KG1 (cell line): ENCODE data around the gene OPN4.

ENCODE experiments used
- DNase-seq: peaks from one replicate; lab custom pipeline; 2025; lab: John Stamatoyannopoulos, UW

Gene OPN4

DNA sequence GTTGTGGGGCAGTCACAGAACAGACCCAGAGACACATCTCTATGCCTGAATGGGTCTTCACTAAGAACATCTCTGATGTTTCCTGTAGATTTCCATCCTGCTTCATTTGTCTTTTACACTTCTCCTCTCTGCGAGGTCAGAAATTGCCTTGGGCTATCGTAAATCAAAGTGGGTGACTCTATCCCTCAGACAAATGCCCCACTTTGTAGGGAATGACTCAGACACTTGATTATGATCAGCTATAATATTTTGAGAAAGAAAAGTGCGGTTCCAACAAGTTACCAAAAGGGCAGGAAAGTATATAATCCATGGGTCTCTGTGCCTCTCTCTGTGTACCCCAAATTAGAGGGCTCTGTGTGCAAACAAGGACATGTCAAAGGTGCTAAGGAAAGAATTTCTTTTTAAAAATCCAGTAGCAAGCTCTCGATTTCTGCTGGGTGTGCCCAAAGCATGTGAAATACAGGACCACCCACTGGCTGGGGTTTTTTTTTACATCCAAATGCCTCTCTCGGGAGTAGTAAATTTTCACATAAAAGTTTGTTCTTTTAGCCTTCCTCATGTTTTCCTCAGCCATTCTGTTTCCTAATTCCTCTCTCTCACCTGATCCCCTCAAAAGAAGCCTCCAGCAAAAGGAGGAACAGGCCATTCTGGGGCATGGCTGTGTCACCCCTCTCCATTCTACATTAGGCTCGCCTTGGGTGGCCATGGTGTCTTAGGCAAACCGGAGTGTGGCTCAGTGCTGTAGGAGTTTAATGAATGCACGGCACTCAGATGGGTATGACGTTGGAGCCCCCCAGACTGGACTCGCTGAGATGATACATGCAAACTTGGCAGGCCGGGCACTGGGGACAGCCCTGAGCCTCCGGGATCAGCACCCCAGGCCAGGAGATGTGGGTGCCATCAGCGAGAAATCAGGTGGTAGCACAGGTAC, 6.3 kb upstream of the OPN4 start:
- DNase-seq, result no peak

DNA sequence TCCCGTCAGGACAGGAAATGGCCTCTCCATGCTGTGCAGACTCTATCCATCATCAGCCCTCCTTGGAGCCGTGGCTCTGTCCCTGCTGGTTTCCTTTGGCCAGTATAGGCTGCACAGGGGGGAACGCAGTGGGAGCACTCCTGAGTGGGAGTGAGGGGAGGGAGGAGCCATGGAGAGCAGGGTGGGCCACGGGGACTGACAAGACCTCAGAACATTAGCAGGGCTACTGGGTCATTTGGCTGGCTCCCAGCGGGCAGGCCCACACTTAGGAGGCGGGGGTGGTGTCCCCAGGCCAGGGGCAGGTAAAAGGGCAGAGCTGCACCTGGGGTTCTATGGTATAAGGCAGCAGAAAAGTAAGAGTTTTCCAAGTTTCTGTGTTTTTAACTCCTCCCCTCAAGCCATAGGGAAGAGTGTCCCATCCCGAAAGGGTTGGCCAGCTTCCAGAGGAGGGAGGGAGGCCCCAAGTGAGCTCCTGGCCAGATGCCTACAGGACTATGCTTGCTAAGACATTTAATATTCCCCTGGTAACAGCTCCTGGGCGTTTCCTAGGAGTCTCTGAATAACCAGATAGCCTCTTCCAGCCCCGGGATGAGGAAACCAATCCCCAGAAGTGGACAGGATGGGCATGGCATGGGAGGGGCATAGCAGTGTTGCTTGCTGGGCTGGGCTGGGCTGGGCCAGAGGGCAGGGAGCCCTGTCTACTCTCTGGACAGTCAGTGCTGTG, 5.5 kb upstream of the OPN4 start:
- DNase-seq, result no peak

DNA sequence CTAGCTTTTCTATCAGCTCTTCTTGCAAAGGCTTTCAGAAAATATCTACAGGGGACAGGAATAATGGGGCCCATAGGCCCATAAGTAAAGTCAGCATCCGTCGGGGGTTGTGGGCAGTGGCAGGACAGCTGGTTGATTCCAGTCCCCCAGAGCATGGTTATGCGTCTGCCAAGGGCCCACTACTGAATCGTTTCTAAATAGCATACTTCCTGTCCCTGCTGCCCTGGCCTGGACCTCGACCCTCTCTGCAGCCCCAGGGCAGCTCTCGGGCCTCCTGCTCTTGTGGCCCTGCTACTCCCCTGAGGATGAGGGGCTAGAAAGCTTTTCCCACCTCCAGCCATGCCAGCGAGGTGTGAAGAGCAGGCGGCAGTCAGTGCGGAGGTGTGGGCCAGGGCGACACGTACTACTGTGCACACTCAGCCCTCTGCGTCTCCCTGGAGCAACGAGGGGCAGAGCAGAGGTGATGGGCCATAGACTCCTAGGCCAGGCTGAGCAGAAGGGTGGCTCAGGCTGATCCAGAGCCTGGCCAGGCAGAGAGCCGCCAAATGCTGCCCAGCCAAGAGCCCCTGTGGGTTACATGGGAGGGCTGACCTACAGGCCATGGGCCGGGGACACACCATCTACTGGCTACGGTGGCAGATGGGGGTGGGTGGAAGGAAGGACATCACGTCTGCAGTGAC, 4.7 kb upstream of the OPN4 start:
- no peak for DNase-seq

DNA sequence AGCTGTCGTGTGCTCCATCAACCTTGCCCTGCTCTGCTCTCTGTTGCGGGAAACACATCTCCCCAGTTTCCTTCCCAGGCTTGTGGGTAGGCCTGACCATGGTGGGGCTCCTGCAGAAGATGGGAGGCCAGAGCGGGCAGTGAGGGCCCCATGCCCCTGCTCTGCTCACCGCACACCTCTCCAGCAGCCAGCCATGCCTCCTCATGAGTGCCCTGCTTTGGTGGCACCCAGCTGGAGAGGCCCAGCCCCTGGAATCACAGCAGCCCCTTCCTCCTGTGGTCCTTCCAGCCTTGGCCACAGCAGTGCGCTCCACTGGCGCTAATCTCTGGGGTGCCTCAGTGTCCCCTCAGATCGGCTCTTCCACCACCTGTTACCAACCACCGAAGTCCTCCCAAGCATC, 4.2 kb upstream of the OPN4 start:
- DNase-seq, result no peak

DNA sequence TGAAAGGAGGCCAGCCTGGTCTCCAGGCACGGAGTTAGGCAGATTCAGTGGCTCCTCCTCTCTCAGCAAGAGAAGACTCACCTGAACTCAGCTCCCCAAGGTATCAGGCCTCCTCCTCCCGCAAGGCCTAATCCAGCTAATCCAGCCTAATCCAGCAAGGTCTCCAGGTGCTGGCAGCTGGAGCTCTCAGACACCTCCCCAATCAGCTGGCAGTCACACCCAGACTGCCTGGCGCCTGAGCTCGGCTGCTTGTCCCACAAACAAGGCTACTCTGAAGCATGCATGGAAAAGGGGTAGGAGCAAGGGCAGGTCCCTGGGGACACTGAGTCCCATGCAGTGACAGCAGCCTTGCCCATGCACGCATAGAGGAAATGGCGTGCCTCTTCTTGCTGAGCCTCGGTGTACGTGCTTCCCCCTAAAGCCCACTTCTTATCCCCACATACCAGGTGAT, 3.3 kb upstream of the OPN4 start:
- DNase-seq, result no peak

DNA sequence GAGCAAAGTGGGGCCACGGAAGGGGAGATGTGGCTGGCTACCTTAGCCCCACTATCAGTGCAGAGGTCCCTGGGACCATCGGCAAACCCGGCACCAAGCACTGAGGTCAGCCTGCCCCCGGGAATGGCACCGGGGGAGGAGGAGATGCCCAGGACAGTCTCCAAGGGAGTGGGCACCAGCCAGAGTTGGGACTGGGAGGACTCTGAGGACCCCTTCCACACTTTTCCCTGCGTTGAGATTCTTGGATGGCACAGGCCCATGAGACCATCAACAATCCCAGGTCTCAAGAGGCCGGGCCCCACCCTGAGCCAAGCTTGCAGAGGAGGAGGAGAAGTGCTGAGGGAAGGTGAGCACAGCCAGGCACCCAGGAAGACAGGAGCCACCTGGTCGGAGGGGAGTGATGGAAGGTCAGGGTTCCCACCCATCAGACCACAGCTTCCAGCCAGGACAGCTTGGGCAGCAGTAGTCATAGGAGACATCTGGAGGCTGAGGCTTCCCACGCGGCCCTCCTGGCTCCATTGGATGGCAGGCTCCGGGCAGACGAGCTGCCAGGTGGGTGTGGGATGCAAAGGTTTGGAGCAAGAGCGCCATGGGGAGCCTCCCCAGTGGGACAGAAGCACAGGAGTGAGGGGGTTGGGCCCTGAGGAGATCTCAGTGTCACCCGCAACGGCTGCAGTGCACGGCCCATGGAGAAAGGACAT, 2.6 kb upstream of the OPN4 start:
- DNase-seq, result no peak

DNA sequence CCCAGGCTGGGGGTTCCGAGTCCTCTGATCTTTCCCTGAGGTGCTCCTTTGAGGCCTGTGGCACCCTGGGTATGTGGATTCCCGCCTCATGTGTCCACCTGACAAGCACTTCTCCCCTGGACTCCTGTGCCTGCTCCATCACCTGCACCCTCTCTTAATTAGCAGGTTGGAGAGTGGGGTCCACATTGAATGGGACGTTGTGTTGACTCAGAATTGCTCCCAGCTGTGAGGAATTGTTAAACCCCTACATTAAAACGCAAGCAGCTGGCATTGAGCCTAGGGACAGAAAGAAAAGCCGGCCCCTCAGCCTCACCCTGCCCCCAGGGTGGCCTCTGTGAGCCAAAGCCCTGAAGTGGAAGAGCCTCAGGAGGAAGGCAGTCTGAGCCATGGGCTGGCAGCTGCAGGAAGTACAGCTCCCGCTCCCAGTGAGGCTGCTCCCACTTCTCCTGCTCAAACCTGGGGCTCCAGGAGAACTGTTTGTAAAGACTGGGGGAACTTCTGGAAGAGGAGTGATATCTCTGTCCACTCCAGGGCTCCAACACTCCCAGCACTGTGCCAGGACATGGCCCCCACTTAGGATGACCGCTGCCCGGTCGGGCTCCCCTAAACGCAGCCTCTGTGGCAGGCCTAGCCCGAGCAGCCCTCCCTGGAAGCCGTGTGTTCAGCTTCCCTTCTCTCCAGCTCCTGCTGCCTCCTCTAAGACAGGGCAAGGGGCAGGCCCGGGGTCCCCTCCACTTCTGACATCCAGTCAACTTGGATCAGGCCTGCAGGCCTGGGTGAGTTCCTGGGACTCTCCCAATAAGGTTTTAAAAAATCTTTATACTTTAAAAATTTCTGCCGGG, 1.8 kb upstream of the OPN4 start:
- DNase-seq, result no peak

DNA sequence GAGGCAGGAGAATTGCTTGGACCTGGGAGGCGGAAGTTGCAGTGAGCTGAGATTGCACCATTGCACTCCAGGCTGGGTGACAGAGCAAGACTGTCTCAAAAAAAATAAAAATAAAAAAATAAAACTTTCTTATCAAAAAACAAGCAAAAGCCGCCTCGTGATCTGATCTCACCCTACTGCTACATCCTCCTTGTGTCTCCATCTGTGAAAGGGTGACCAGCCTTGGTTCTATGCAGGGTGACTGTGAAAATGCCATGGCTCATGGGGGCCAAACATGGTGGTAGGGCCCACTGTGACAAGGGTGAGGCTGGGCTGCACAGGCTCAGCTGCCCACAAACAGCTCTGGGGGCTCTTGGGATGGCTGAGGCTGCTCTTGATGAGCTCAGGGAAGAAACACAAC, 968 bp upstream of the OPN4 start:
- no peak for DNase-seq

DNA sequence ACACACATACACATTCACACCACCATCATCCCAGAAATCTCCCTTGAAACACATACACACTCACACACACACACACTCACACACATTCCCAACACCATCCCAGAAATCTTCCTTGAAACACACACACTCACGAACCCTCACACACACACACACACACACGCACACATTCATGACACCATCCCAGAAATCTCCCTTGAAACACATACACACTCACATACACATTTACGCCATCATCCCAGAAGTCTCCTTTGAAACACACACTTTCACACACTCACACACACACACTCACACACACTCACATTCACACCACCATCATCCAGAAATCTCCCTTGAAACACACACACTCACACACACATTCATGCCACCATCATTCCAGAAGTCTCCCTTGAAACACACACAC, 360 bp upstream of the OPN4 start:
- DNase-seq, result no peak

DNA sequence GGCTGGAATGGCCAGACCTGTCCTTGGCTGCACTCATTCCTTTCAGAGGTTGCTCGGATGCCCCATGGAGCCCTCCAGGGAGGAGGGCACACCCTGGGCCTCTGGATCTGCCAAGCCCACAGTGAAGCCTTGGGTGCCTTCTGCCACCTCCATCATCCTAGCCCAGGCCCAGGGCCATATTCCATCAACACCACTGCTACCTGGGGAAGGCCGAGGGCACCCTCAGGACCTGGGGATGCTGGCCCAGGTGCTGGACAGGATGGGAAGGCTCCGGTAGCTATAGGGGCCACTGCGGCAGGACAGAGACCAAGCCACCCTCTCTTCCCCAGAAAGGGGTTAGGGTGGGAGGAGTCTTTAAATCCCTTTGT, 810 bp downstream of the OPN4 start:
- no peak for DNase-seq

DNA sequence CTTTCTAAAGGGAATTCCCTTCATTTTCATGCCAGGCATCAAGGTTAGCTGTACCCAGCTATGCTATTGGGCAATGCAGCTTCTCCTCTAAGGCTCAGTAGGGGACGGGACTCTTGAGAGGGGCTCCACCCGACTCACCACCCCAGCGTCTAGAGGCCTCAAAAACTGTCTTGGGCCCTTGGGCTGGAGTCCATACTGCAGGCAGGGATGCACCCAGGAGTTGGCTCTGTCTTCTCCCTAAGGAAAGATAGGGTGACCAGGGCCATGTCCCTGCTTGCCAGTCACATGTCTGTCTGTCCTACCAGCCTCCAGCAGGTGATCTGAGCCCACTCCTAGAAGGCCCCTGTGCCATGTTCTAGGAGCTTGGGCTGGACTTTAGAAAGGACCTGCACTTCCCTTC, 1.2 kb downstream of the OPN4 start:
- no peak for DNase-seq

DNA sequence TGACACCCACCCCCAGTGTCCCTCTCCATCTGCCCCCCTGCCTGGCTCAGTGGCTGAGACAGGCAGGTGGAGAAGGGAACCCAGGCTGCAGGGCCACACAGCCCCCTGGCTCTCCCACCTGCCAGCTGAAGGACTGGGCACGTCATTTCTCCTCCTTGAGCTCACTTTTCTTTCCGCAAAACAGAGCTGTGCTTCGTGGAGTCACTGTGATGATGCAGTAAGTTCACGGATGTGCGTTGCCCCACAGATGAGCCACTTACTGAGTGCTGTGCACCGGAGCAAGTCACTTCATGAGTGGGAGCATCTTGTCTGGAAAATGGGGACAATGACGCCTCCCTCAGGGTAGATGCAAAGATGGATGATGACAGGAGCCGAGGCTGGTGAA, 2.7 kb downstream of the OPN4 start:
- DNase-seq, result no peak

DNA sequence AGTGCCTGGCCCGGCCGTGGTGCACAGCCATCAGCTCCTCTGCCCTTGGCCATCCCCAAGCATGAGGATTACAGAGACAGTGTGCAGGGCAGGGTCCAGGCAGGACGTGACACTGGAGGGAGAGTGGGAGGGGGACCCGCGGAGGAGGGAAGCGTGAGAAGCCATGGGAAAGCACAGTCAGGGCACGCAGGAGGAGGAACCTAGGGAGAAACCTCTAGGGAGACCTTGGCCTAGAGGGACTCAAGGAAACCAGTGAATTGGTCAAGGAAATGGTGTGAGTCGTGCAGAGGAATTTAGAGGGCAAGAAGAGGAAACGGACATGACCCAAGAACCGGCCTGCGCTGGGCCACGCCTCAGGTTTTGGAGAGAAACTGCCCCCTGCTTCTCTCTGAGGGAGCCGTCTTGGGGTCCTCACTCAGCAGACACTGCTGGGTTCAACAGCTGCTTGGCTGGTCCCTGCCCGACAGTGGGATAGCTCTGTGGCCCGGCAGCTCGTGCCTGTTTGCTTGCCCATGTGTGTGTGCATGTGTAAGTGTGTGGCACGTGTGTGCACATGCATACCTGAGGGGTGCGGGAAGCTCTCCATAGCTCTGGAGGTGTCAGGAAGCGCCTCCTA, 3.2 kb downstream of the OPN4 start:
- DNase-seq, result no peak

DNA sequence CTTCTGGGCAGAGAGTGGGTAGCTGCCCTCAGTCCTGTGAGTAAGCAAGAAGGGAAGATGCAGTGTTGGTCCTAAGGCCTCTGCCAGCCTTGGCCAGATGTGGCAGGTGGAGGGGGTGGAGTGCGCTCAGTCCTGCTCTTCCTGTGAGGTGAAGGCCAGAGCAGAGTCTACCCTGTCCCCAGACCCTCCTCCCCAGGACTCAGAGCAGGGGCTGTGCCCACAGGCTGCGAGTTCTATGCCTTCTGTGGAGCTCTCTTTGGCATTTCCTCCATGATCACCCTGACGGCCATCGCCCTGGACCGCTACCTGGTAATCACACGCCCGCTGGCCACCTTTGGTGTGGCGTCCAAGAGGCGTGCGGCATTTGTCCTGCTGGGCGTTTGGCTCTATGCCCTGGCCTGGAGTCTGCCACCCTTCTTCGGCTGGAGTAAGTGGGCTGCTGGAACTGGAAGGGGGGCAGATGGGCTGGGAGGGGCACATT, 4.0 kb downstream of the OPN4 start:
- no peak for DNase-seq

DNA sequence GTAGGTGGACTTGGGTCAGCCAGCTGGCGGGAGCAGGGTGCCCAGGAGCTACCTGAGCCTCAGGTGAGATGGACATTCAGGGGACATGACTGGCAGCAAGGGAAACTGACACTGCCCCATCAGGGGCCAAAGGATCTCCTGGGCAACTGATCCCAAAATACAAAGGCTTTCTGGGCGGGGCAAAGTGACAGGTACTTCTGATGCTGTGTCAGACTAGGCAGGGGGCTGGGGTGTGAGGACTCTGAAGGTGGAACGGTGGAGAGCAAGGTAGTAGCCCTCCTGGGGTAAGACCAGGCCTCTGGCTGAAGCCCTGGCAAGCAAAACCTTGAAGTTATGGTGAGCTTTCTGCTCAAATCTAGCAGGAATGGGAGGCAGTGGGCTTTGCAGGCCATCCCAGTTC, 4.4 kb downstream of the OPN4 start:
- no peak for DNase-seq

DNA sequence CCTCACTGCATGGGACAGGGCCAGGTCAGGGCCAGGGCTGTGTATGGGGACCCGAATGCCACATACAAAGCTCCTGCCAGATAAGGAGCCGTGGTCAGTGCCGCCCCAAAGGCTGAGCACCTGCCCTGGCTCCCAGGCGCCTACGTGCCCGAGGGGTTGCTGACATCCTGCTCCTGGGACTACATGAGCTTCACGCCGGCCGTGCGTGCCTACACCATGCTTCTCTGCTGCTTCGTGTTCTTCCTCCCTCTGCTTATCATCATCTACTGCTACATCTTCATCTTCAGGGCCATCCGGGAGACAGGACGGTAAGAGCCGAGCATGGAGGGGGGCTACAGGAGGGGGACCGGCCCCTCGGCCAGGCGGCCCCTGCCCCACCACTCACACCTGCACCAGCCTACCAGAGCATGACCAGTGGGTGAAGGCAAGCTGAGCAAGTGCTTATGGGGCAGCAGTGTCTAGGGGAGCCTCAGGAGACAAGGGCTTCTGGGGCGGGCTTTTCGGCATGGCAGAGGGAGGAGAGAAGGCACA, 4.9 kb downstream of the OPN4 start:
- no peak for DNase-seq

DNA sequence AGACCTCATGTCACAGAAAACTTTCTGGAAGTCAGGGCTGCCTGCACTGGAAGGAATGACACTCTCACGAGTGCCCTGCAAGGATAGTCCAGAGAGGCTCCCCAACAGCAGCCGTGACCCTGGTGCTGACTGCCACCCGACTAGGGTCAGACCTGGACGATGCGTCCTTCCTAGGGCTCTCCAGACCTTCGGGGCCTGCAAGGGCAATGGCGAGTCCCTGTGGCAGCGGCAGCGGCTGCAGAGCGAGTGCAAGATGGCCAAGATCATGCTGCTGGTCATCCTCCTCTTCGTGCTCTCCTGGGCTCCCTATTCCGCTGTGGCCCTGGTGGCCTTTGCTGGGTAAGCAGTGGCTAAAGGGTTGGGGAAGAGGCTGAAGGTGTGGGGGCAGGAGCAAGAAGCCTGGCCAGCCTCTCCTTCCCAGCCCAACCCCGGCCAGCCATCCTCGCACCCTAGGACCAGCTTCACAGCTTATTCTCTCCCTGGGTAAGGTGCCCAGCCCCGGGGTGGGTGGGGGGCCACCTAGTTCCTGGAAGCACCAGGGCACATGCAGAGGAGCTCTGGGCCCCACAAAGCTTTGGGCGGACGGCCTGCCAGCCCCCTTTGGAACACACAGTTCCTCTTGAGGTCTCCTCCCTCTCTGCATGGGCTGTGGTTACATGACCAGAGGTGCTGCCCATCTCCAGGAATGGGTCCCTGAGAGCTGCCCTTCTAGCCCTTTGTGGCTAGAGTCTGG, 5.5 kb downstream of the OPN4 start:
- no peak for DNase-seq

DNA sequence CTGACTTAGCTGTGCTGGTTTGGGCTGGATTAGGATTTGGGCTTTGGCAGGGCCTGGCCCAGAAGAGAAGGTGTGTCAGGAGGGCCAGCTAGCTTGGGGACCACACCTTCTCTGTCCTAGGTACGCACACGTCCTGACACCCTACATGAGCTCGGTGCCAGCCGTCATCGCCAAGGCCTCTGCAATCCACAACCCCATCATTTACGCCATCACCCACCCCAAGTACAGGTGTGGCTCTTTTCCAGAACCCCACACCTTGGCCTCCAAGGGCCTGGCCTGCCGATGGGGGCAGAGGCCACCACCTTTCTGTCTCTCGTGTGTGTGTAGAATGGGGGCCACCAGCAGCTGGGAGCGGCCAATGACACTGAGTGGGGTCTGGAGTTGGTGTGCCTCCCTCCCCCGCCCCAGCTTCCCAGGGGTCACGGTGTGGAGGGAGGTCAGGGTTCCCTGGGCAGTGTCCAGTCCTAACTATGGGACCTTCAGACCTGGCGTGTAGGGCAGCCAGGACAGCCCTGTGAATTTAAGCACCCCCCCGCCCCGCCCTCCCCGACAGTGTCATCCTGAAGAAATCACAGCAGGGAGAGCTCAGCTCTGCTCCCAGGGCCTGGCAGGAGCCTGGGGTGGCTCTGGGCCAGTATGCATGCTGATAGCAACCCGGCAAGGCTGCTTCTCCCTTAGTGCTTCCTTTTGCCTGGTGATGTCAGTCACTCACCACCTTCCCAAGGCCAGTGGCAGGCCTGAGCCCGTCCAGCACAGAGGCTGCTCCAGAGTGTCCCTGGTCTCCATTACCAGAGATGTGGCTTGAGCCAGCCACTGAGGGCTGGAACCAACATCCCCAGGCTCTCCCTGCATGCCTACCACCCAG, 7.0 kb downstream of the OPN4 start:
- DNase-seq, result no peak
